Natural killer cell (primary cell): ENCODE measurements around the gene SAA2. TPM values are rescaled to one million over a fixed set of nuclear protein-coding genes. Genes with fewer than 3 reads are reported as not detected.

Source experiments
- ATAC-seq, 3 donors: fragments of 150-1000 bp in 2 of 3; fragments of 200-7000 bp in 1 of 3; cut with Tn5 transposase; 1 replicate in 1 of 3; 2 replicates in 2 of 3; pipeline ENCODE4 v1.10.0; 2021; ENCODE audit warnings: mild to moderate bottlenecking in 2 of 3, moderate library complexity in 2 of 3
- DNase-seq, 2 donors: peaks; one replicate each; pipeline versions ENCODE4 v3.0.0 to v3.0.0-alpha.2; 2013 to 2021; ENCODE audit warnings: mixed read lengths in 1 of 2
- H3K27ac ChIP-seq: one replicate; pipeline ENCODE4 v1.5.1; 2013; ENCODE audit warnings: mild to moderate bottlenecking, low read length
- H3K27me3 ChIP-seq: one replicate; pipeline ENCODE4 v1.6.1; 2013; ENCODE audit warnings: low read length; ENCODE audit not compliant: control insufficient read depth, insufficient read depth
- H3K36me3 ChIP-seq: one replicate; pipeline ENCODE4 v1.6.1; 2013; ENCODE audit warnings: low read length; ENCODE audit not compliant: control insufficient read depth, insufficient read depth
- H3K4me1 ChIP-seq: one replicate; pipeline ENCODE4 v1.6.1; 2013; ENCODE audit warnings: low read length; ENCODE audit not compliant: control insufficient read depth, insufficient read depth
- H3K4me3 ChIP-seq: one replicate; pipeline ENCODE4 v1.5.1; 2013; ENCODE audit warnings: low read length
- H3K9me3 ChIP-seq: one replicate; pipeline ENCODE4 v1.6.1; 2013; ENCODE audit warnings: low read length; ENCODE audit not compliant: control insufficient read depth, insufficient read depth
- H3K27ac Mint-ChIP-seq, 2 donors: one replicate each; pipeline ENCODE4 v1.8.0; 2022; ENCODE audit warnings: mild to moderate bottlenecking in 2 of 2, mixed read lengths in 2 of 2, moderate library complexity in 1 of 2
- H3K27me3 Mint-ChIP-seq, 2 donors: one replicate each; pipeline ENCODE4 v1.8.0; 2022; ENCODE audit warnings: low read depth in 2 of 2, mixed read lengths in 2 of 2
- H3K36me3 Mint-ChIP-seq: one replicate; pipeline ENCODE4 v1.8.0; 2022; ENCODE audit warnings: mixed read lengths
- H3K4me1 Mint-ChIP-seq, 2 donors: one replicate each; pipeline ENCODE4 v1.8.0; 2022; ENCODE audit warnings: mixed read lengths in 2 of 2
- H3K4me3 Mint-ChIP-seq: one replicate; pipeline ENCODE4 v1.8.0; 2022; ENCODE audit warnings: mild to moderate bottlenecking, moderate library complexity, mixed read lengths
- H3K9me3 Mint-ChIP-seq, 2 donors: one replicate each; pipeline ENCODE4 v1.8.0; 2022; ENCODE audit warnings: mixed read lengths in 2 of 2
- WGBS: methylation state at CpG from one replicate; pipeline ENCODE4 v1.1.7; 2013; ENCODE audit warnings: missing lambda C conversion rate; ENCODE audit not compliant: insufficient coverage; 5-methylcytosine and 5-hydroxymethylcytosine counted together
- intact Hi-C: fragments of 100-400 bp; cut with micrococcal nuclease; formaldehyde crosslinking; loops from one replicate; pipeline ENCODE4 v1.14.2; 2022
- total RNA-seq, 4 donors: library from RNA; stranded (reverse); fragments of 120-200 nt in 1 of 4; gene quantifications; one replicate each; pipeline versions ENCODE4 v1.2.3 to v1.2.4, GENCODE V29; 2013 to 2022
- TF ChIP-seq, protein P1 (sequence below): fragments of 200-600 bp; IDR thresholded peaks from one replicate; pipeline ENCODE4 v1.8.0; 2022; ENCODE audit warnings: antibody characterized with exemption

The SAA2 gene
- total RNA-seq, 3 donors from 2014 or later (not counting 1 experiment from before 2014, with no cell fraction given) = not detected

DNA sequence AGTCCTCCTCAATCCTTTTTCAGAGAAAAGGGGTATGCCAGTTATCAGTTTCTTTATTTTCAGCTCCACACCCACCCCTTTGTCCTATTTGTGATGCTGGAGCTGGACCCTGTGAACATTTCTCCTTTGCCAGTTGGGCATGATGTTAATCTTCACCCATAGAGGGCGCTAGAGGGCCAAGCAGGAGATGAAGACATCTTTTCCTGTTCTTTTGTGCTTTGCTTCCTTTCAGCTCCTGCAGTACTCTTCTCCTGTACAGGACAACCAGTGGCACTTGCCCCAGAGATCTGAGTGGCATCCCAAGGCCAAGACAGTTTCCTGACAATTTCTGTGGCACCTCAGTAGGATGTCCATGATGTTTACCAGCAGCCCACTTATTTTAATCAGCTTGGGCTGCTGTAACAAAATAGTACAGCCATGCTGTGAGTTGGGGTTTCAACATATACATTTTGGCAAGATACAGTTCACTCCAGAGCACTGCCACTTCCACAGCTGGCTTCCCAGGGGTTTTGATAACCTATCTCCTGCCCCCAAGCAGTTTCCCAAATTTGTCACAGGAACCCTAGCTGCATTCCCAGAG lies 4.6 kb downstream of the SAA2 start:
- peaks cover 7% of the 10 kb centered on the region for H3K27me3 ChIP-seq
- 0% methylated on average over 1 of the region's 1 CpG for WGBS
- Mint-ChIP-seq H3K27me3 (peaks cover 22 to 33% of the 10 kb centered on the region in 2 donors), H3K36me3 (no peaks in the 10 kb centered on the region), H3K27ac (no peak overlapping the region), H3K9me3 (no peaks in the 10 kb centered on the region), H3K4me3 (no peak overlapping the region), H3K4me1 (no peaks in the 10 kb centered on the region)
- DNase-seq (peak; percentile 40 to 85), ATAC-seq (peak; percentile 58 to 80 (median 76))
- H3K4me1 ChIP-seq = no peaks in the 10 kb centered on the region
- H3K36me3 ChIP-seq = no peaks in the 10 kb centered on the region
- TF ChIP-seq, protein P1, sequence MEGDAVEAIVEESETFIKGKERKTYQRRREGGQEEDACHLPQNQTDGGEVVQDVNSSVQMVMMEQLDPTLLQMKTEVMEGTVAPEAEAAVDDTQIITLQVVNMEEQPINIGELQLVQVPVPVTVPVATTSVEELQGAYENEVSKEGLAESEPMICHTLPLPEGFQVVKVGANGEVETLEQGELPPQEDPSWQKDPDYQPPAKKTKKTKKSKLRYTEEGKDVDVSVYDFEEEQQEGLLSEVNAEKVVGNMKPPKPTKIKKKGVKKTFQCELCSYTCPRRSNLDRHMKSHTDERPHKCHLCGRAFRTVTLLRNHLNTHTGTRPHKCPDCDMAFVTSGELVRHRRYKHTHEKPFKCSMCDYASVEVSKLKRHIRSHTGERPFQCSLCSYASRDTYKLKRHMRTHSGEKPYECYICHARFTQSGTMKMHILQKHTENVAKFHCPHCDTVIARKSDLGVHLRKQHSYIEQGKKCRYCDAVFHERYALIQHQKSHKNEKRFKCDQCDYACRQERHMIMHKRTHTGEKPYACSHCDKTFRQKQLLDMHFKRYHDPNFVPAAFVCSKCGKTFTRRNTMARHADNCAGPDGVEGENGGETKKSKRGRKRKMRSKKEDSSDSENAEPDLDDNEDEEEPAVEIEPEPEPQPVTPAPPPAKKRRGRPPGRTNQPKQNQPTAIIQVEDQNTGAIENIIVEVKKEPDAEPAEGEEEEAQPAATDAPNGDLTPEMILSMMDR = peak; percentile 90
- intact Hi-C loops = loop anchor here (1.0 to 10.0 kb wide), 3 partner anchors 261 to 521 kb away; no protein-coding TSS in a partner anchor
- H3K27ac ChIP-seq = no peak overlapping the region
- H3K9me3 ChIP-seq = no peaks in the 10 kb centered on the region
- H3K4me3 ChIP-seq = no peak overlapping the region

- Histone ChIP-seq H3K4me3 (no peak overlapping the region), H3K27me3 (peaks cover 11% of the 10 kb centered on the region), H3K36me3 (no peaks in the 10 kb centered on the region), H3K4me1 (no peaks in the 10 kb centered on the region), H3K27ac (no peak overlapping the region), H3K9me3 (no peaks in the 10 kb centered on the region)
- TF ChIP-seq, protein P1 = no peak
- Mint-ChIP-seq H3K9me3 (no peaks in the 10 kb centered on the region), H3K27ac (no peak overlapping the region), H3K36me3 (no peaks in the 10 kb centered on the region), H3K4me1 (no peaks in the 10 kb centered on the region), H3K4me3 (no peak overlapping the region), H3K27me3 (peaks cover 30 to 64% of the 10 kb centered on the region in 2 donors)
- intact Hi-C loops = loop anchor here (10.0 kb wide), 1 partner anchor 265 kb away; no protein-coding TSS in a partner anchor
- ATAC-seq = no peak
- 100% methylated on average over 1 of the region's 1 CpG for WGBS
- no peak for DNase-seq
Observed at GRCh38 chr11:18239655-18240054, 8.8 kb downstream of the SAA2 start.

GRCh38 chr11:18236664-18237356 lies 11.7 kb downstream of the SAA2 start, which contains the start of gene SAA4:
Gene SAA4, minus strand, starts transcription at chr11:18236802. Its CDS starts 876 bp downstream, at chr11:18235926.
- DNase-seq (no peak), ATAC-seq (no peak)
- Histone ChIP-seq H3K4me1 (no peaks in the 10 kb centered on the region), H3K27ac (no peak within 1 kb of the TSS), H3K9me3 (no peaks in the 10 kb centered on the region), H3K4me3 (no peak within 1 kb of the TSS), H3K36me3 (no peaks in the 10 kb centered on the region), H3K27me3 (peaks cover 13% of the 10 kb centered on the region)
- peaks cover 35 to 74% of the 10 kb centered on the region in 2 donors for H3K27me3 Mint-ChIP-seq
- TF ChIP-seq, protein P1 = no peak
- H3K4me3 Mint-ChIP-seq = no peak within 1 kb of the TSS
- intact Hi-C loops = no loop called here
- H3K9me3 Mint-ChIP-seq = no peaks in the 10 kb centered on the region
- WGBS = 87% methylated on average over 2 of the region's 2 CpGs
- H3K4me1 Mint-ChIP-seq = no peaks in the 10 kb centered on the region
- no peak within 1 kb of the TSS for H3K27ac Mint-ChIP-seq
- no peaks in the 10 kb centered on the region for H3K36me3 Mint-ChIP-seq
